HFFc6 (cell line): ENCODE results near the gene PNRC1. TPM values are rescaled to one million over a fixed set of nuclear protein-coding genes. Genes with fewer than 3 reads are reported as not detected.

ENCODE experiments used
- DNase-seq: peaks from one replicate; pipeline ENCODE4 v3.0.0-alpha.2; 2018
- H3K27ac Mint-ChIP-seq: 2 replicates; pipeline ENCODE4 v1.8.0; 2020; ENCODE audit warnings: mild to moderate bottlenecking, mixed read lengths
- H3K27me3 Mint-ChIP-seq: 2 replicates; pipeline ENCODE4 v1.8.0; 2021; ENCODE audit warnings: mild to moderate bottlenecking, moderate library complexity, mixed read lengths; ENCODE audit not compliant: insufficient read depth
- H3K36me3 Mint-ChIP-seq: 2 replicates; pipeline ENCODE4 v1.8.0; 2021; ENCODE audit warnings: low read depth, mixed read lengths
- H3K4me1 Mint-ChIP-seq: 2 replicates; pipeline ENCODE4 v1.8.0; 2020; ENCODE audit warnings: low read depth, mixed read lengths
- H3K4me3 Mint-ChIP-seq: 2 replicates; pipeline ENCODE4 v1.8.0; 2020; ENCODE audit warnings: mild to moderate bottlenecking, moderate library complexity, mixed read lengths
- H3K9me3 Mint-ChIP-seq: 2 replicates; pipeline ENCODE4 v1.8.0; 2020; ENCODE audit warnings: mild to moderate bottlenecking, mixed read lengths
- CTCF ChIP-seq: fragments of 200-600 bp; sonication (generic); IDR thresholded peaks from 2 replicates; pipeline ENCODE4 v1.5.0; 2021; ENCODE audit warnings: antibody characterized with exemption, mild to moderate bottlenecking
- total RNA-seq, 6 experiments: library from RNA; stranded (reverse); fragmentation: NEBNext Ultra II Directional; extraction: Animal tissue kit (Norgen Biotek cat#: 25700); gene quantifications; 2 replicates in 1 of 6; 3 replicates in 5 of 6; pipeline ENCODE4 v1.2.3, GENCODE V29; 2021

The PNRC1 gene
- total RNA-seq, 6 experiments from 2014 or later, result 42.2 to 63.2 (median 52.8) TPM

DNA sequence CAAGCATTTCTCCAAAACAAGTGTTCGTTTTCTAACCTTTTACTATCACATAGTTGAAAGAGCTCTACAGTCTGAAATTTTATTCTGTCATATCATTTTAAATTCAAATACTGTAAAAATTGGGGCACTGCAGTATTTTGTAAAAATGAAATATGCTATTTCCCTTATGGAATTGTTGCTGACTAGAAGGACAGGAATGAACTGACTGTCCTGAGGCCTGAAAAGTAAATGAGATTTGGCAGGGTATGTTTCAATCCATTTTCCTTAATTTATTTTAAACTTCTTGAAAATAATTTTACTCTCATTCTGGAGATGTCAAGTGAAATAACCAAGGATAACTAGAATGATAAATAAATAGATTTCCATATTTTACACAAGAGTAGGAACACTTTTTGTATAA is 11.9 kb upstream of the PNRC1 start:
- TF ChIP-seq CTCF, result no peak
- H3K27ac Mint-ChIP-seq, result no peak overlapping the region
- peaks cover 32% of the 10 kb centered on the region for H3K27me3 Mint-ChIP-seq
- H3K36me3 Mint-ChIP-seq, result no peaks in the 10 kb centered on the region
- peaks cover 4% of the 10 kb centered on the region; the same call in 1 of the 2 replicates for H3K4me1 Mint-ChIP-seq
- H3K4me3 Mint-ChIP-seq, result no peak overlapping the region
- no peak for DNase-seq
- no peaks in the 10 kb centered on the region for H3K9me3 Mint-ChIP-seq

GRCh38 chr6:89069536-89070163 is 10.9 kb upstream of the PNRC1 start:
- Mint-ChIP-seq H3K4me3 (no peak overlapping the region), H3K27me3 (peaks cover 29% of the 10 kb centered on the region), H3K9me3 (no peaks in the 10 kb centered on the region), H3K36me3 (no peaks in the 10 kb centered on the region), H3K4me1 (peaks cover 4% of the 10 kb centered on the region; the same call in 1 of the 2 replicates), H3K27ac (no peak overlapping the region)
- DNase-seq, result no peak
- no peak for TF ChIP-seq CTCF

DNA sequence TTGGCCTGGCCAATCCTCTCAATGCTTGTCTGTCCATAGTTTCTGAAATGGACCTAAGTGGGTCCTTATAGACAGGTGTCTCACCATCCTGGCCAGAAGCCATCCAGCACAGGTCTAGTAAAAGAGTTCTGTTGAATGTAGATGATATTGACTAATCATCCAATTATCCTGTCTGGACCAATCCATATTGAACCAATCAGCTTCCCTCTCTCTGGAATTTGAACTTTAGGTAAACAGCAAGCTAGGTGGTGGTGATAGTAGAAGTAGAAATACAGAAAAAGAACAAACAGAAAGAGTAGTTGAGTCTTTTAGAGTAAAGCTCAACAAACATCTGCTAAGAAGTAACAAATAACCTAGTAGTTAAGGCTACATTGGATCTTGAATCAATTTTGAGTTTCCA is 9.5 kb upstream of the PNRC1 start:
- H3K4me3 Mint-ChIP-seq, result no peak overlapping the region
- no peak overlapping the region for H3K27ac Mint-ChIP-seq
- no peak for DNase-seq
- peaks cover 27% of the 10 kb centered on the region for H3K27me3 Mint-ChIP-seq
- H3K4me1 Mint-ChIP-seq, result peaks cover 4% of the 10 kb centered on the region; the same call in 1 of the 2 replicates
- no peaks in the 10 kb centered on the region for H3K36me3 Mint-ChIP-seq
- H3K9me3 Mint-ChIP-seq, result no peaks in the 10 kb centered on the region
- TF ChIP-seq CTCF, result no peak

- Mint-ChIP-seq H3K27ac (no peak overlapping the region), H3K27me3 (peaks cover 18% of the 10 kb centered on the region), H3K4me3 (no peak overlapping the region), H3K4me1 (no peaks in the 10 kb centered on the region), H3K9me3 (no peaks in the 10 kb centered on the region), H3K36me3 (no peaks in the 10 kb centered on the region)
- TF ChIP-seq CTCF, result no peak
- DNase-seq, result no peak
Observed at GRCh38 chr6:89073014-89073620, 7.4 kb upstream of the PNRC1 start.

GRCh38 chr6:89073840-89074239 is 6.7 kb upstream of the PNRC1 start:
- H3K36me3 Mint-ChIP-seq, result no peaks in the 10 kb centered on the region
- H3K4me3 Mint-ChIP-seq, result no peak overlapping the region
- TF ChIP-seq CTCF, result no peak
- peaks cover 20% of the 10 kb centered on the region for H3K27me3 Mint-ChIP-seq
- H3K27ac Mint-ChIP-seq, result no peak overlapping the region
- H3K4me1 Mint-ChIP-seq, result no peaks in the 10 kb centered on the region
- H3K9me3 Mint-ChIP-seq, result no peaks in the 10 kb centered on the region
- no peak for DNase-seq
